Activated CD4-positive, alpha-beta T cell treated with anti-CD3 and anti-CD28 coated beads, Interleukin-10, Interleukin-2, amounts not matched to agents 100 ng/mL and 50 ng/mL, durations not matched to agents 16 hours and 8 hours (primary cell): ENCODE measurements around the gene FGGY.
"Not testable (repeated sequence)": the region's sequence is repeated elsewhere in the genome, so short reads cannot be mapped to it uniquely, and the experiment has no call there.

Experiments
- DNase-seq: peaks from one replicate; pipeline ENCODE4 v3.0.0-alpha.2; 2020

Gene FGGY

DNA sequence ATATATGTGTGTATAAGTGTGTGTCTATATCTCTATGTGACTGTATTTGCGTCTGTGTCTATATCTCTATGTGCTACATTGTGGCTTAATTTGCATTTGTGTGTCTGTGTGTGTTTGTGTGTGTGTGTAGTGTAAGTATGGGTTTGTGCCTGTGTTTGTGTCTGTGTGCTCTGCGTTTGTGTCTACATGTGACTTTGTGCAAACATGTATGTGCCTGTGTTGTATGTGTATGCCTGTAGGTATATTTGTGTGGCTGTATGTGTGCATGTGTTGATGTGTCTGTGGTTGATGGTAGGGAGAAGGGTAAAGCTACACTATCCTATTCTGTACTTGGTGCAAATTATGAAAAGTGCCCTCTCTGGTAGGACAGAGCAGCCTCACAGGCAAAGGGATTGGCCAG is 7.3 kb upstream of the FGGY start:
- DNase-seq, result no peak

DNA sequence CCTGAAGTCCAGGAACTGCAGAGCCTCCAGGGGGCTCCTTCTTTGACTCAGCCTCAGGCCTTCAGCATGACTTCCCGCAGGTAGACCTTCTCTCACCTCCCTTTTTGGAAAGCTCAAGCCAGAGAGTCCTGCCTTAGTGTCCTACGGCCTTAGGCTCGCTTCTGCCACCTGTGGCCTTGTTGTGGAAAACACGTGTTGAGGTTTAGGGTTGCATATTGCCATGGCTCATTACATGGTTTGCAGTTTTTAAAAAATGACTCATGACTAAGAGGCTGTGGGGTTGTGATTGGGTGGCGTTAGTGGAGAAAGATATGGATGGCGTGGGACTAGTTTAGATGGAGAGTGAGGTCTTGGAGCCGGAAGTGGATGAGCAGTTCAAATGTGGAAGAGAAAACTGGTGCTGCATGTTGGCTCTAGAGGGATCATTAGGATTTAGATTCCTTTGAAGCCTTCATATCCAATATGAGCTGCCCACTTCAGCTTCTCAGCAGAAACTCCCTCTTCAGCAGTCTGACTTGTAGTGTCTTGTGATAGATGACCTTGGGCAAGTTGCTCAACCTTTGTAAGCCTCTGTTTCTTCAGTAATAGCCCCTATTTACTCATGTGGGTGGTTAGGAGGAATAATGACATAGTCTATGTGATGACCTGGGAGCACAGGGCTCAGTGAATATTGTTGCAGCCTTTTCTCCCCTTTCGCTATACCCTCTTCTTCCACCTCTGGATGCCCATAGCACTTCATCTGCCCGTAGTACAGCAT is 6.5 kb upstream of the FGGY start:
- DNase-seq, result peak; percentile 43

DNA sequence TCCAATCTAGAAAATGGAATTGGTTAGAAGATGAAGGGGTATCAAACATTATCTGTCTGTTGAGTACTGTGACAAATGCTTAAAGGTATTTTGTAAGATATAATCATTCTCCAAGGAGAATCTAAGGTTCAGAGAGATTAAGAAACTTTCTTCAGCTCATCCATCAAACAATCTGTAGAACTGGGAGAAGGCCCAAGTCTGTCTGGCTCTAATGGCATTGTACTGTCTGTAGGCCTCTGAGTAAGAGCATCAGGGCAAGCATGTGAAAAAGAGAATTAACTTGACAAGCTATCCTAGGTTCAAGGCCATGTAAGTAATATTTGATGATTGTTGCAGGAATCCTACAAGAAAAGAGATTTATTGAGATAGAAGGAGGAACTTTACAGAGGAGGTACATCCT is 5.3 kb upstream of the FGGY start:
- no peak for DNase-seq

DNA sequence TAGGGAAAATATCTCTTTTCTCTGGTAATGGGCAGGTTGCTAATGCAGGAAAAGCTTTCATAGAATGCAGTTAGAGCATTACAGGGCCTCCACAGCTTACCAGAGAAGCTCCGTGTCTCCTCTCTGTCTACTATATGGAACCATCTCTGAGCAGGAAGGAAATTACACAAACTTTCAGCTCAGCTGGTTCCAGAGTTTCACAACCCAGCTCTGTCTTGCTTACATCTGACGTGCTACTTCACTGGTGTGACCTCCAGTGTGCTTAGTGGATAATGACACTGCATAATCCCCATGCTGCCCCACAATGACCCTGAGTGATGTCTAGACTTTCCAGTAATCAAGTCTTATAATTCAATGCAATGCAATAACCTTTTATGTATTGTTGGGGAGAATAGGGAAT is 4.3 kb upstream of the FGGY start:
- peak; percentile 60 for DNase-seq

DNA sequence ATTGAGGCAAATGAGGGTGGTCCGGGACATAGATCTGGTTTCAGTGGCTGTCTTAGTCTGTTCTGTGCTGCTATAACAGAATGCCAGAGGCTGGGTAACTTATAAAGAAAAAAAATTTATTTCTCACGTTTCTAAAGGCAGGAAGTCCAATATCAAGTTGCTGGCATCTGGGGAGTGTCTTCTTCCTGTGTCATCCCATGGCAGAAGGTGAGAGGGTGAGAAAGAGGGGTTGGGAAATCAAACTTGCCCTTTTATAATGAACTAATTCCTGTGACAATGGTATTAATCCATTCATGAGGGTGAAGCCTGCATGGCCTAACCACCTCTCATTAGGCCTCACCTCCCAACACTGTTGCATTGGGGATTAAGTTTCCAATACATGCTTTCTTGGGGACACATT is 3.7 kb upstream of the FGGY start:
- DNase-seq, result no peak

DNA sequence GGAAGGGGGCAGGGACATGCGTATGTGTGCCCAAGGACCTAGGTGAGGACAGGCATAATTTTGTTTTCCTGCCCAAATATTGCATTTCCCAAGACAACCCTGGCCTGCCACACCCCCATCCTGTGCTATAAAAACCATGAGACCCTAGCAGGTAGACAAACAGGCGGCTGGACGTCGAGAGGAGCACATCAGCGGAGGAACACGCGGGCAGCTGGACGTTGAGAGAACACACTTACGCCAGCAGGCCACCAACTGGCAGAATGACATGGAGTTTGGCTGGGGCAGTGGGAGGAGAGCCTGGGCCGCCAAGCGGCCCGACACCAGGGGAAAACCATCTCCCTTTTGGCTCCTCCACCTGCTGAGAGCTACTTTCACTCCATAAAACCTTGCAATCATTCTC is 3.0 kb upstream of the FGGY start:
- no peak for DNase-seq

DNA sequence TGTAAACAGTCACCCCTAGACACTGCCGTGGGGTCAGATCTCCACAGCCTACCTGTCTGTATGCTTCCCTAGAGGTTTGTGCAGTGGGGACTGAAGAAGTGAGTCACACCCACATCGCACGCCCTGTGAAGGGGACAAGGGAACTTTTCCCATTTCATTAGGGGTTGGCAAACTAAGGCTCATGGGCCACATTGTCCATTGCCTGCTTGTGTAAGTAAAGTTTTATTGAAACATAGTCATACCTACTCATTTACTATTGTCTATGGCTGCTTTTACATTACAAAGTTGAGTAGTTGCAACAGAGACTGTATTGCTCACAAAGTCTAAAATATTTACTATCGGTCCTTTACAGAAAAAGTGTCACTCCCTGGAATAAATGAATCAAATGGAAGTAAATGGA is 2.5 kb upstream of the FGGY start:
- DNase-seq, result no peak

DNA sequence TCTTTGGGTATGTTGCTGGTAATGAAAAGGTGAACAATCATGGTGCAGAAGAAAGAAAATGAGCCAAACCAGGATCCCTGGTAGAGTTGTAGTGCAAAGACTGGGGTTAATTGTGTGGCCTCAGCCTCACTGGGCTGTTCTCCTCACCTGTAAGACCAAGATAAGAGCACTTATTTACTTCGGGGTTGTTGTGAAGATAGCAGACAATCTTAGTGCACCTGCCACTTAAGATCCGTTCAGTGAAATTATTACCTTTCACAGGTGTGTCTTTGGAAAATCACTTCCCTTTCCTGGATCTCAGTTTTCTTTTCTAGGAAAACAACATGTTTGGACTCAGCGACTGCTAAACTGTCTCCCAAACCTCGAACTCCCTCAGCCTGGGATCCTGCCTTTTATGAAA is 1.3 kb upstream of the FGGY start:
- DNase-seq, result no peak

DNA sequence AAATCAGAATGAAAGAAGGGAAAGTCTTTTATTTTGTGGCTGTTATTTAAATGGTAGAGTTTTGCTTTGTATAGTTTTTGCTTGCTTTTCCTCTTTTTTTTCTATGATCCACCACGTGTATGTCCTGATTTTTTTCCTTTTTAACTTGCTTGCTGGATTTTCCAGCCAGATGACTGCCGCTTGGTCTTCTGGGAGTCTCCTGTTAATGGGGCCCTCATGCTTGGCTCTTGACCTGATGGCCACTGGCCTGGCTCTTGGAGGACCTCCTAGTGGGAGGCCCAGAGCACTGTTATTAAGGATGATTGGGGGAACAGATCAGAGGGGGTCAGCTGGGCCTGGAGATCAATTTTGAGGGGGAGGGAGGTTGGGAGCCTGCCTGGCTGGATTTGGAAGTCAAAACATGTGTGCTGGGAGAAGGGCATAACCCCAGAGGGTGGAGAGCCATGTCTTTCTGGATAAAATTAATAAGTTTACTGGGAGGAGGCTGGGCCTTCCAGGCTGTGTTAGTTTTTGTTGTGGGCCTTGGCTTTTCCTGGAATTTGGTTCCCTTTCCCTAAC is 1.2 kb downstream of the FGGY start:
- no peak for DNase-seq

DNA sequence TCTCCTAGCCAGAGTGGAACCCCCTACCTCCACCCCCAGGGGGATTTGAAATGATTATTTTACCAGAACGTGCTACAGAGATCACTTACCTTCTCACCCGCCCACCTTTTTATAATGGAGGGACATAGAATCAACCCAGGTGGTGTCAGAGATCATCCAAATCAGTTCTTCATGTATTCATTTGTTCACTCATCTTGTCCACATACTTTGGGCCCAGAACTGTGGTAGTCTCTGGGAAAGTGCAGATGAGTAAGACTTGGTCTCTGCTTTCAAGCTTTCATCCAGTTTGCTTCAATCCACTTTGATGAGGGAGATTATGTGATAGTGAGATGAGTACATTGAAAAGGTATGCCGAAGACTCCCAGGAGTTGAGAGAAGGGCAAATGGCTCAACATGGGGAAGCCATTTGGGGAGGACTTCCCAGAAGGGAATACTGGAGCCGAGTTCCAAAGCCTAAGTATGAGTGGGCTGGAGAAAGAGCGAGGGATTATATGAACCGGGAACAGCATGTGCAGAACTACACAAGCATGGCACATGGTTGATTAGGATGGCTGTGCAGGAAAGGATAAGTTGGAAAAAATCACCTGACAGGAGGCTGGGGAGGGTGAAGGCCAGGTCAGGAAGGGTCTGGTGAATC is 1.9 kb downstream of the FGGY start:
- no peak for DNase-seq

DNA sequence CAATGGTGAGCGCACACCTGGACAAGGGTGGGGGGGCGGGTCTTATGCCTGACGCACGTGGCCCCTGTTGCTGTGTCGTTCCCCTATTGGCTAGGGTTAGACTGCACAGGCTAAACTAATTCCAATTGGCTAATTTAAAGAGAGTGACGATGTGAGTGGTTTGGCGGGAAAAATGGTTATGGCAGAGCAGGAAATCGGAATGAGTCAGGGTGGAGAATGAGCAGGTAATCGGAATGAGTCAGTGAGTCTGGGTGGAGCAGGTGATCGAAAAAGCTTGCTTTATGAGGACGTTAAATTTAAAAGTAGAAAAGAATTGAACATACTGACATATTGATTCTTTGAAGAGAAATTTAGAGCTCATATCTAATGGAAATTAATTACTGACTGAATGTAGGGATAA is 2.8 kb downstream of the FGGY start:
- not testable (repeated sequence) for DNase-seq

DNA sequence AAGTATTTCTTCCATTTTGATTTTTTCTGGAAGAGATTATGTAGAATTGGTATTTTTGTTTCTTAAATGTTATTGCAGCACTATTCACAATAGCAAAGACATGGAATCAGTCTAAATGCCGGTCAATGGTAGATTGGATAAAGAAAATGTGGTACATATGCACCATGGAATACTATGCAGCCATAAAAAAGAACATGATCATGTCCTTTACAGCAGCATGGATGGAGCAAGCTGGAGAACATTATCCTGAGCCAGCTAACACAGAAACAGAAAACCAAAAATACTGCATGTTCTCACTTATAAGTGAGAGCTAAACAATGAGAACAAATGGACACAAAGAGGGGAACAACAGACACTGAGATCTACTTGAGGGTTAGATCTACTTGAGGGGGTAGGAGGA is 5.4 kb downstream of the FGGY start:
- DNase-seq, result no peak

DNA sequence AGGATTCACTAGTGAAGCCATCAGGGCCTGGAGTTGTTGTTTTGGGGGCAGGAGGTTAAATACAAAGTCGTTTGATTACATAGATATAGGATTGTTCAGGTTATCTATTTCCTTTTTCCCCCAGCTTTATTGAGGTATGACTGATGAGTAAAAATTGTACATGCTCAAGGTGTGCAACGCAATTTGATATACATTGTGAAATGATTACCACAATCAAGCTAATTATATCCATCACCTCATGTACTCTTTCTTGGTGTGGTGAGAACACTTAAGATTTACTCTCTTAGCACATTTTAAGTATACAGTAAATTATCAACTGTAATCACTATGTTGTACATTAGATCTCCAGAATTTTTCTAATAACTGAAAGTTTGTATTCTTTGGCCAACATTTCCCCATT is 6.0 kb downstream of the FGGY start:
- no peak for DNase-seq

DNA sequence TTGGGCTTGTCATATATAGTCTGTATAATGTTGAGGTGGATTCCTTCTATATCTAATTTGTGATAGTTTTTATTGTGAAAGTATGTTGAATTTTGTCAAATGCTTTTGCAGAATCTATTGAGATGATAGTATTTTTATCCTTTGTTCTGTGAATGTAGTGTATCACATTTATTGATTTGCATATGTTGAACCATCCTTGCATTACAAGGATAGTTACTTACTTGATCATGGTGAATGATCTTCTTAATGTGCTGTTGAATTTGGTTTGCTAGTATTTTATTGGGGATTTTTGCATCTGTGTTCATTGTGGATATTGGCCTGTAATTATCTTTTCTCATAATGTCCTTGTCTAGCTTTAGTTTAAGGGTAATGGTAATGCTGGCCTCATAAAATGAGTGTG is 8.3 kb downstream of the FGGY start:
- no peak for DNase-seq

DNA sequence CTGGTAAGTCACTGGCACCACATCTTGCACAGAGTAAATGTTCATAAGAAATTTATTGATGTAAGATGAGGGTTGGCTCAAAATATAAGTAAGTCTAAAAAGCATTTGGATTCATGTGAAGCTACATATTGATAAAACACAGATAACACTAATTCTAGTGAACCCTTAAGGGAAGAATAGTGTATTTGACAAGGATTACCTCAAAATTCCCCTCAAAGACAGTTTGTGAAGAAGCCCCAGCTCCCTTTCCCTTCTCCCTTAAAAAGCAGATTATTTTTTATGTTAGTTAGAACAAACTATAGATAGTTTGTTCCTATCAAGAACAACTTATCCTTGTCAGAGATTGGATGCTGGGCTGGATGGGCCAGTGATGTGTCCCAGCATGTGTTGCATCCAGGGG is 10.7 kb downstream of the FGGY start:
- DNase-seq, result no peak

DNA sequence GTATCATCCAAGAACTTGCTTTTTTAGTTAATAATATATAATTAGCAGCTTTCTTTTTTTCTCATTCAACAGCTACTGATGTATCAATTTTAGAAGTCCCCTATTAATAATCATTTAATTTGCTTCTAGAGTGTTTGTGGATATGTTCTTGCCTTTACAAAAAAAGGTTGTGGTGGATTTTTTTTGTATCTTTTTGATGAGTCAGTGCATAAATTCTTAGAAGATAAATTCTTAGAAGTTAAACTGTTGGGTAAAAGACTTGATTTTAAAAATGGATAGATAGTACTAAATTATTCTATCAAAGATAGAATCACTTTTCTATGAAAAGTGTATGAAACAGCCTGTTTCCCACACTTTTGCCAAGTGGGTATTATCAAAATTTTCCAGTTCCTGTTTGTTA is 11.9 kb downstream of the FGGY start:
- DNase-seq, result no peak

DNA sequence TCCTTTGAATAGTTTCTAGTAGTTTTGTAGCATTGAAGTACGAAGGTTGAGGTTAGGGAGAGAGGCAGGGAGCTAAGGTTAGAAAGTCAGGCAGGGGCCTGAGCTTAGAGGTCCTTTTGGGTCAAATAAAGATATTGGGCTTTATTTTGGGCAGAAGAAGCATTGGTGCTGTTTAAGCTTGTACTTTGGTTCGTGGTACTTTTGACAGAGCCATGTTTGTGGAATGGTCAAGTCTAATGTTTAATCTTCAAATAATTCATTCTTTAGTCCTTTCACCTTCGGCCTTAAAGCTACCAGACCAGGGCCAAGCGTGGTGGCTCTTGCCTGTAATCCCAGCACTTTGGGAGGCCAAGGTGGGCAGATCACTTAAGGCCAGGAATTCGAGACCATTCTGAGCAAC is 12.5 kb downstream of the FGGY start:
- DNase-seq, result no peak

DNA sequence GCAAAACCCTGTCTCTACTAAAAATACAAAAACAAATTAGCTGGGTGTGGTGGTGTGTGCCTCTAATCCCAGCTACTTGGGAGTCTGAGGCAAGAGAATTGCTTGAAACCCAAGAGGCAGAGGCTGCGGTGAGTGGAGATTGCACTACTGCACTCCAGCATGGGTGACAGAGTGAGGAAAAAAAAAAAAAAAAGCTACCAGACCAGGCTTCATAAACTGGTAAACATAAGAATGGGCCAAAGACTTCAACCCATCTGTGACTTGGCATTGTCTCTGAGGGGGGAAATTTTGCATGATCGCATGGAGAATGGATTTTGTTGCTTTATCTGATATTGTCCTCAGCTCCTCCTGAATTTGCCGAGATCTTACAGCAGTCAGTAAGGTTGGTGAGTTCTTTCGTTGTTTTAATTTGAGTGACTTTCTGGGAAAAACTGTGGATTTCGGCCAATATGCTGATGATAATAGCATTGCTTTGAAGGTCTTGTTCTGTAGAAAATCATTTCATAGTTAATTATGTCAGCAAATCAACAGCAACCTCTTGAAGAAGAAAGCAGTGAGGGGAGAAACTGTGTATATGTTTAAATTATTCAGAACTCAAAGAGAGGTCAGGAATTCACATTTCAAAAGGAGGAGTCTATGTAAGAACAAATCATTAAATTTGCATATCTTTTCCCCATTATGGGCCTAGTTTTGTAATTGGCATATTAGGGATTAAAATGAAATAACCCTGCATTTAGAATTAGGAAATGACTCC is 13.1 kb downstream of the FGGY start:
- no peak for DNase-seq

DNA sequence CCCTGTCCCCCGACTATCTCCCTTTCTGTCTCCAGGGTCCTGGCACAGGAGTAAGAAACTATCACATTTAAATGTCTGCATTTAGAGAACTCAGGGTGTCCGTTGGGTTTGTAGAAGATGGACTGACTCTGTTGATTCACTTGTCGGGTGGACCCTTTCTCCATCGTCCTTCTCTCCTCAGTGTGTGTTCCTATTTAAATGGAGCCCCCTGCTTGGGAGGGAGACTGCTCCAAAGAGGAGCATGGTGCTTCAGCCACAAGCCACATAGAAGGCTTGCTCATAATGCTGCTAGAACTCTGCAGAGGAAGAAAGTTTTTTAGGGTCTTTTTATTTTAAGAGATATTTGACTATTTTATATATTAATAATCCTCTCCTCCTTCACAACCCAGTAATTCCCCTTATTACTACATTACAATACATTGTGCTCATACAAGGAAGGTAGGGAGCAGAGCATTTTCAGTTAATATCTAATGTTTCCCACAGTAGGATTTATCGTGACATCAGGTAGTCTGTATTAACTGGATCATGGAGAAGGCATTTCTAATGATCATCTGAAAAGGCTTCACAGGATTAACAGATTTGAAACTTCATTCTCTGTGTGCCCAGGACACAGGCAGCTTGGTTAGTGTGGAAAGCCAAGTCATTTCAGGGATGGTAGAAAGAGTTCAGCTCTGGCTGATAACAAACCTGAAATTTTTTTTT is 13.8 kb downstream of the FGGY start:
- DNase-seq, result no peak

DNA sequence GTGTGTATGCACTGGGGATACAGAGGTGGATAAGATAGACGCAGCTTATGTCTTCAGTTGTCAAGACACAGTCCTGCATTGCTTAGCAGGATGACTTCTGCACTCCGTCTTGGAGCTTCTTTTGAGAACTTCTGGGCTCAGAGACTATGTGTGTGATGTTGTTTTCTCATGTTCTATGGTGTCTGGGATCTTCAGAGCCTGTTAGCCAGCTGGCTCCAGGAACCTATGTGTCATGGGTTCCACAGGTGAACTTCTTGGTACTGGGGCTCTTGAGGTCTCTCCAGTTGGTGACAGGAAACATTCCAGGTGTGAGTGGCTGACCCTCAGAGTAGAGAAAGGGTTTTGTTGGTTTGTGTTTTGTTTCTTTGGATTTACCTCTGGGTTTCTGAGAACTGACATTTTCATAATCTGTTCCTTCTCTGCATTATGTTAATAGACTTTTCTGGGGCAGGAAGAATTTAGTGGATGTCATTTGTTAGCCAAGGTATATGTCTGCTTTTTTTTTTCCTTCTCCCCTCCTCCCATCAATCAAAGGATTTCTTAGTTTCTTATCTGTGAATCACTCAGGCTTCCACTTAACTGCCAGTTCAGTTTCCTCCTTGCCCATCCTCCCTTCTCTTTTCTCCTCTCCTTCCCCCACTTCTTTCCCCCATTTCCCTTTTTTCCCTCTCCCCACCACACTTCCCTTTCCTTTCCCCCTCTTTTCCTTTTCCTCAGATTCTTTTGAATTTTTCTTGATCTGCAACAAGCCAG is 18.1 kb downstream of the FGGY start:
- no peak for DNase-seq

DNA sequence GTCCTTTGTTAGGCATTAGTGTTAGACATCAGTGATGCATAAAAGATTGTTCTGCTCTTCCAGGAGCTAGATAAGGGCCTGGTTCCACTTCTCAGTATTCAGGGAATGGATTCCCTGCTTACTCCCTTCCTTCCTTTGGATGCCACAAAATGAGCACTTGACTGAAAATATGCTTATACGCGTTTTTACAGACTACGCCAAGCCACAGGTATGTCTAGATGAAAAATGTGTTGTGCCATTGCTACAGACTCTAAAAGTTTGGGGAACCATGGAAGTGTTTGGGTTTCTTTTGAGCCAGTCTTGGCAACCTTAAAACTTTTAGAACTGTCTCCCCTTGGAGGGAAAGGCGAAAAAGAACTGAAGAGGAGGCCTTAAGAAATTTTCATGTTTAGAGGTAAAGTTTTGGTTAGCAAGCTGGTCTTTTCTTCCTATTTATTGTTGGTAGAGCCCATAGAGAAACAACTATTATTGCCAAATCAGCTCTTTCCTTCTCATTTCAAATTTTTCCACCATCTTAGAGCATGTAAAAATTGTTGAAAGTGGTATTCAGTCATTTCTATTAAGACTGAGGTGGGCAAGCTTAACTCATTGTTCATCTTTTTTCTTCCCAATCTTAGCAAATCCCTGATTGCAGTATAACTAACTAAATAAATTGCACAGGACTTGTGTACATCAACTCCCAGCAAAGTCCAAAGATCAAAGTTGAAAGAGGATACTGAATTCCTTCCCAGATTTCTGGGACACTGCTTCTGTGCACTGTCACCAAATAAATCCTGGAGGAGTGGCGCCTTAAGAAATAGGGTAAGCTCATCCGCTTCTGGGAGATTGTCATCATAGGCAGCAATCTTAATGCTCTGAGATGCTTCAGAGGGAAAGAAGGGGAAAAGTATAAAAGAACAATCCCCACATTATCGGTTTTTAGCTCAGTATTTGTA is 18.9 kb downstream of the FGGY start:
- no peak for DNase-seq
